Measurements from ENCODE around the gene NGFR.

NGFR gene

GRCh38 chr17:49480836-49481615, 14.1 kb upstream of the NGFR start:
- TF ChIP-seq ZFP3 (tag by site-specific recombination; IDR thresholded peaks at IDR 0.05; ENCODE audit: low read depth) (peak; percentile 72), ZNF791 (tag by site-specific recombination; IDR thresholded peaks at IDR 0.05) (no peak), PRDM1 (tag by site-specific recombination; IDR thresholded peaks at IDR 0.05) (peak; percentile 85)
- ChIA-PET POLR2A (no interaction called here), CTCF (no interaction called here)
- no peak overlapping the region for H3K4me3 ChIP-seq (ENCODE audit: low read depth, low read length)
- H3K4me1 ChIP-seq (ENCODE audit: control insufficient read depth, insufficient read depth, low read length): no peaks in the 10 kb centered on the region
- H3K36me3 ChIP-seq (ENCODE audit: control insufficient read depth in 2 of 2, insufficient read depth in 1 of 2, low read length in 2 of 2): no peaks in the 10 kb centered on the region
- no peaks in the 10 kb centered on the region for H3K9me3 ChIP-seq (ENCODE audit: control insufficient read depth, insufficient read depth, low read depth, low read length)
- no peak overlapping the region for H3K27ac ChIP-seq (ENCODE audit: extremely low read depth, low read depth, low read length)

GRCh38 chr17:49482144-49482817, 12.8 kb upstream of the NGFR start:
- Histone ChIP-seq H3K9me3 (ENCODE audit: control insufficient read depth, insufficient read depth, low read depth, low read length) (no peaks in the 10 kb centered on the region), H3K4me3 (ENCODE audit: low read depth, low read length) (no peak overlapping the region), H3K4me1 (ENCODE audit: control insufficient read depth, insufficient read depth, low read length) (no peaks in the 10 kb centered on the region), H3K27ac (ENCODE audit: extremely low read depth, low read depth, low read length) (no peak overlapping the region), H3K36me3 (ENCODE audit: control insufficient read depth in 2 of 2, insufficient read depth in 1 of 2, low read length in 2 of 2) (no peaks in the 10 kb centered on the region)
- TF ChIP-seq CTCF (tag by site-specific recombination; IDR thresholded peaks at IDR 0.05): no peak
- TF ChIP-seq HOXA7 (CRISPR knock-in tag; IDR thresholded peaks at IDR 0.05; ENCODE audit: borderline replicate concordance): no peak
- TF ChIP-seq ZNF791 (tag by site-specific recombination; IDR thresholded peaks at IDR 0.05): no peak
- TF ChIP-seq ZNF433 (tag by site-specific recombination; IDR thresholded peaks at IDR 0.05; ENCODE audit: low read depth): no peak
- TF ChIP-seq, protein P1, sequence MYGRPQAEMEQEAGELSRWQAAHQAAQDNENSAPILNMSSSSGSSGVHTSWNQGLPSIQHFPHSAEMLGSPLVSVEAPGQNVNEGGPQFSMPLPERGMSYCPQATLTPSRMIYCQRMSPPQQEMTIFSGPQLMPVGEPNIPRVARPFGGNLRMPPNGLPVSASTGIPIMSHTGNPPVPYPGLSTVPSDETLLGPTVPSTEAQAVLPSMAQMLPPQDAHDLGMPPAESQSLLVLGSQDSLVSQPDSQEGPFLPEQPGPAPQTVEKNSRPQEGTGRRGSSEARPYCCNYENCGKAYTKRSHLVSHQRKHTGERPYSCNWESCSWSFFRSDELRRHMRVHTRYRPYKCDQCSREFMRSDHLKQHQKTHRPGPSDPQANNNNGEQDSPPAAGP (tag by site-specific recombination; IDR thresholded peaks at IDR 0.05): 0 out of 2 replicates have a peak, but pooled peaks have one; percentile 51
- TF ChIP-seq GLIS1 (tag by site-specific recombination; IDR thresholded peaks at IDR 0.05): no peak
- TF ChIP-seq PRDM1 (tag by site-specific recombination; IDR thresholded peaks at IDR 0.05): peak; percentile 18; the same call in 1 of the 2 replicates
- peak; percentile 60; the same call in 1 of the 2 replicates for TF ChIP-seq ZNF600 (tag by site-specific recombination; IDR thresholded peaks at IDR 0.05)
- TF ChIP-seq ZBTB11 (tag by site-specific recombination; conservative IDR thresholded peaks at IDR 0.05; ENCODE audit: low read depth): no peak
- CTCF ChIA-PET: interaction anchor here (0.6 to 1.2 kb wide), 8 partner anchors 9 to 191 kb away, joined by 3 to 8 read pairs (median 4); partner anchors contain the start of gene NGFR
- POLR2A ChIA-PET: interaction anchor here (0.5 to 0.6 kb wide), 2 partner anchors 224 to 318 kb away, joined by 5 to 7 read pairs; no protein-coding TSS in a partner anchor

- no peak overlapping the region for H3K27ac ChIP-seq (ENCODE audit: extremely low read depth, low read depth, low read length)
- no peaks in the 10 kb centered on the region for H3K4me1 ChIP-seq (ENCODE audit: control insufficient read depth, insufficient read depth, low read length)
- ChIA-PET CTCF (interaction anchor here (0.7 to 1.5 kb wide), 4 partner anchors 24 to 193 kb away, joined by 4 to 5 read pairs (median 5); no protein-coding TSS in a partner anchor), POLR2A (no interaction called here)
- TF ChIP-seq, protein P2, sequence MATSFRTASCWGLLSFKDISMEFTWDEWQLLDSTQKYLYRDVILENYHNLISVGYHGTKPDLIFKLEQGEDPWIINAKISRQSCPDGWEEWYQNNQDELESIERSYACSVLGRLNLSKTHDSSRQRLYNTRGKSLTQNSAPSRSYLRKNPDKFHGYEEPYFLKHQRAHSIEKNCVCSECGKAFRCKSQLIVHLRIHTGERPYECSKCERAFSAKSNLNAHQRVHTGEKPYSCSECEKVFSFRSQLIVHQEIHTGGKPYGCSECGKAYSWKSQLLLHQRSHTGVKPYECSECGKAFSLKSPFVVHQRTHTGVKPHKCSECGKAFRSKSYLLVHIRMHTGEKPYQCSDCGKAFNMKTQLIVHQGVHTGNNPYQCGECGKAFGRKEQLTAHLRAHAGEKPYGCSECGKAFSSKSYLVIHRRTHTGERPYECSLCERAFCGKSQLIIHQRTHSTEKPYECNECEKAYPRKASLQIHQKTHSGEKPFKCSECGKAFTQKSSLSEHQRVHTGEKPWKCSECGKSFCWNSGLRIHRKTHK (tag by site-specific recombination; IDR thresholded peaks at IDR 0.05): no peak
- TF ChIP-seq PRDM1 (tag by site-specific recombination; IDR thresholded peaks at IDR 0.05): peak; percentile 47
- H3K4me3 ChIP-seq (ENCODE audit: low read depth, low read length): no peak overlapping the region
- H3K9me3 ChIP-seq (ENCODE audit: control insufficient read depth, insufficient read depth, low read depth, low read length): no peaks in the 10 kb centered on the region
- no peaks in the 10 kb centered on the region for H3K36me3 ChIP-seq (ENCODE audit: control insufficient read depth in 2 of 2, insufficient read depth in 1 of 2, low read length in 2 of 2)
Observed at GRCh38 chr17:49483599-49484509, 11.2 kb upstream of the NGFR start.

Measured in HEK293 (cell line).